ENCODE measurements around the gene ZHX3.
"Not testable (repeated sequence)": the region's sequence is repeated elsewhere in the genome, so short reads cannot be mapped to it uniquely, and the experiment has no call there.

ZHX3 gene

GRCh38 chr20:41256516-41256915 lies 61.0 kb downstream of the ZHX3 start:
- no peak for TF ChIP-seq SPI1 (IDR thresholded peaks at IDR 0.05; ENCODE audit: low read depth, low read length)
- TF ChIP-seq POLR2A (IDR thresholded peaks at IDR 0.05; ENCODE audit: low read depth, low read length): no peak
- no peak for TF ChIP-seq TAF1 (IDR thresholded peaks at IDR 0.05; ENCODE audit: low read depth, low read length)
- TF ChIP-seq POU2F2 (IDR thresholded peaks at IDR 0.05; ENCODE audit: low read depth, low read length): no peak
- no peak for TF ChIP-seq PAX5 (IDR thresholded peaks at IDR 0.05; ENCODE audit: insufficient read depth, low read length, severe bottlenecking)
- TF ChIP-seq POLR2AphosphoS5 (IDR thresholded peaks at IDR 0.05; ENCODE audit: low read depth, low read length): no peak
- DNase-seq (ENCODE audit: insufficient read length, low spot score) (no peak), FAIRE-seq (no peak)

DNA sequence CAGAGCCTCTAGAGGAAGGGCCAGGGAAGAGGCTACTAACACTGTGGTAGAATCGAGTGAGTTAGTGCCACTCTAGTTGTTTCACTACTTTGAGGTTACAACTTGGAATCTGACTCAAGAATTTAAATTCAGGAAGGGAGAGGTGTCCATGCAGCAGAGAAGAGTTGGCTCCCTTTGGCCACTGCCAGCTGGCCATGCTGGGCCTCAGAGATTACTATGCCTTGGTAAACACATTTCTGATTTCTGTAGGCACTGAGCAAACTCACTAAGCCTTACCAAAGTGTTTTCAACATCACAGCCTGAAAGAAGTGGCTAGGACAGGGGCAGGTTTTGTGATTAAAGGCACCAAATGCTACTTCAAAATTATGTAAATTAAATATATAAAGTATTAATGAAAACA lies 61.9 kb downstream of the ZHX3 start:
- DNase-seq (ENCODE audit: insufficient read length, low spot score) (no peak), FAIRE-seq (no peak)
- TF ChIP-seq POU2F2 (IDR thresholded peaks at IDR 0.05; ENCODE audit: low read depth, low read length): no peak
- no peak for TF ChIP-seq TAF1 (IDR thresholded peaks at IDR 0.05; ENCODE audit: low read depth, low read length)
- no peak for TF ChIP-seq SPI1 (IDR thresholded peaks at IDR 0.05; ENCODE audit: low read depth, low read length)
- TF ChIP-seq POLR2A (IDR thresholded peaks at IDR 0.05; ENCODE audit: low read depth, low read length): no peak
- TF ChIP-seq PAX5 (IDR thresholded peaks at IDR 0.05; ENCODE audit: insufficient read depth, low read length, severe bottlenecking): no peak

- FAIRE-seq (no peak), DNase-seq (ENCODE audit: insufficient read length, low spot score) (no peak)
- TF ChIP-seq SPI1 (IDR thresholded peaks at IDR 0.05; ENCODE audit: low read depth, low read length) (0 out of 2 replicates have a peak, but pooled peaks have one; percentile 18), POLR2AphosphoS5 (IDR thresholded peaks at IDR 0.05; ENCODE audit: low read depth, low read length) (no peak)
Observed at GRCh38 chr20:41249411-41250281, 67.9 kb downstream of the ZHX3 start.

DNA sequence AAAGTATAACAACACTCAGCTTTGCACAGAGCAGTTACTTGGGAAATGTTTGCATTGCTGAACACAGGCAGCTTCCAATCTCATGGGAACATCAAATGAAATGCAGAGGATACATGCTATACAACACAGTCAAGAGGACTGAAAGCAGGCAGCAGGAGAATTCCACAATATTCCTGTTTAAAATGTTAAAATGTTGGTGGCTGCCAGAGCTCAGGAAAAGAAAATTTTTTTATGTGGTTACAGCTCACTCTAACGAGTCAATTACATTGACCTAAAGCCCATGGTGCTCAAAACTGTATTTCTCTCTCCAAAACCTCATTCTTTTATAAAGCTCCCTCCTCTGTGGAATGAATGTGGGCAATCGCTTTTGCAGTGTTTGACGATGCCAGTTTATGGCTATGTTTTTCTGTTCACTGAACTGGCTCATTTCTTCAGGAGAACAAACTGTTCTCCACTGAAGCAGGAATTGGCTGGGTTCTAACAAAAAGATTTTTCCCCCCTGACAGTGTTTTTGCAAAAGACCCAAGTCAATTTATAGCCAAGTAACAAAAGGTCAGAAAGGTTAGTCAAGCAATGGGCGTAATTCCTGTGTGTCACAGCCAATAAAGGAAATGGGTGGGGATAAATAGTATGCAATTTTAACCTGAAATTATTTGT lies 69.0 kb downstream of the ZHX3 start:
- TF ChIP-seq PAX5 (IDR thresholded peaks at IDR 0.05; ENCODE audit: insufficient read depth, low read length, severe bottlenecking) (no peak), POU2F2 (IDR thresholded peaks at IDR 0.05; ENCODE audit: low read depth, low read length) (no peak), POLR2A (IDR thresholded peaks at IDR 0.05; ENCODE audit: low read depth, low read length) (no peak), POLR2AphosphoS5 (IDR thresholded peaks at IDR 0.05; ENCODE audit: low read depth, low read length) (no peak), TAF1 (IDR thresholded peaks at IDR 0.05; ENCODE audit: low read depth, low read length) (no peak), SPI1 (IDR thresholded peaks at IDR 0.05; ENCODE audit: low read depth, low read length) (no peak)
- no peak for FAIRE-seq

GRCh38 chr20:41247523-41248367 lies 69.8 kb downstream of the ZHX3 start:
- no peak for FAIRE-seq
- no peak for TF ChIP-seq SPI1 (IDR thresholded peaks at IDR 0.05; ENCODE audit: low read depth, low read length)
- no peak for TF ChIP-seq POLR2AphosphoS5 (IDR thresholded peaks at IDR 0.05; ENCODE audit: low read depth, low read length)
- no peak for TF ChIP-seq PAX5 (IDR thresholded peaks at IDR 0.05; ENCODE audit: insufficient read depth, low read length, severe bottlenecking)
- TF ChIP-seq TAF1 (IDR thresholded peaks at IDR 0.05; ENCODE audit: low read depth, low read length): no peak
- no peak for TF ChIP-seq POU2F2 (IDR thresholded peaks at IDR 0.05; ENCODE audit: low read depth, low read length)
- TF ChIP-seq POLR2A (IDR thresholded peaks at IDR 0.05; ENCODE audit: low read depth, low read length): no peak
- DNase-seq (ENCODE audit: insufficient read length, low spot score): no peak

More for the DNA sequence above, 69.0 kb downstream of the ZHX3 start:
- no peak for DNase-seq (ENCODE audit: insufficient read length, low spot score)

GRCh38 chr20:41245086-41245707 lies 72.3 kb downstream of the ZHX3 start:
- no peak for TF ChIP-seq SPI1 (IDR thresholded peaks at IDR 0.05; ENCODE audit: low read depth, low read length)
- TF ChIP-seq PAX5 (IDR thresholded peaks at IDR 0.05; ENCODE audit: insufficient read depth, low read length, severe bottlenecking): no peak
- no peak for TF ChIP-seq TAF1 (IDR thresholded peaks at IDR 0.05; ENCODE audit: low read depth, low read length)
- no peak for TF ChIP-seq POLR2A (IDR thresholded peaks at IDR 0.05; ENCODE audit: low read depth, low read length)
- TF ChIP-seq POLR2AphosphoS5 (IDR thresholded peaks at IDR 0.05; ENCODE audit: low read depth, low read length): no peak
- TF ChIP-seq POU2F2 (IDR thresholded peaks at IDR 0.05; ENCODE audit: low read depth, low read length): no peak
- DNase-seq (ENCODE audit: insufficient read length, low spot score): no peak
- FAIRE-seq: no peak

DNA sequence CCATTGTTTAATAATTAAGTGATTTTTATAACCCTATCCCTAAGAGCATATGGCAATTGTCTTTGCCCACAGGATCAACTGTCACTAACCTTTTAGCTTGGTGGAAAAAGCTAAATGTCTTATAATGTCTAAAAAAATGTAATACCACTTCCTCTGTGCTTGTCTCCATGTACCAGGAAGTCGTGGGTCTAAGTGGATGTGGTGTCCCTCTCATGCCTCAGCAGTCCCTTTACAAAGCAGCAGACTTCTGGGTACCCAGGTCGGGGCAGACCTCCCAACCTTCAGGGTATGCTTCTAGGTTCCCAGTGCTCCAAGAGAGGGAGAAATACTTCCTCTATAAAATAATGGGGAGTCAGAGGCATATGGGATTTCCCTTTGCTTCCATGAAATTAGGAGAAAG lies 74.7 kb downstream of the ZHX3 start:
- DNase-seq (ENCODE audit: insufficient read length, low spot score): no peak
- no peak for TF ChIP-seq POLR2A (IDR thresholded peaks at IDR 0.05; ENCODE audit: low read depth, low read length)
- no peak for TF ChIP-seq SPI1 (IDR thresholded peaks at IDR 0.05; ENCODE audit: low read depth, low read length)
- no peak for TF ChIP-seq POLR2AphosphoS5 (IDR thresholded peaks at IDR 0.05; ENCODE audit: low read depth, low read length)
- no peak for TF ChIP-seq POU2F2 (IDR thresholded peaks at IDR 0.05; ENCODE audit: low read depth, low read length)
- no peak for TF ChIP-seq TAF1 (IDR thresholded peaks at IDR 0.05; ENCODE audit: low read depth, low read length)
- TF ChIP-seq PAX5 (IDR thresholded peaks at IDR 0.05; ENCODE audit: insufficient read depth, low read length, severe bottlenecking): no peak
- FAIRE-seq: no peak

- no peak for TF ChIP-seq SPI1 (IDR thresholded peaks at IDR 0.05; ENCODE audit: low read depth, low read length)
- TF ChIP-seq POU2F2 (IDR thresholded peaks at IDR 0.05; ENCODE audit: low read depth, low read length): no peak
- no peak for TF ChIP-seq TAF1 (IDR thresholded peaks at IDR 0.05; ENCODE audit: low read depth, low read length)
- TF ChIP-seq POLR2A (IDR thresholded peaks at IDR 0.05; ENCODE audit: low read depth, low read length): no peak
- no peak for TF ChIP-seq POLR2AphosphoS5 (IDR thresholded peaks at IDR 0.05; ENCODE audit: low read depth, low read length)
- no peak for TF ChIP-seq PAX5 (IDR thresholded peaks at IDR 0.05; ENCODE audit: insufficient read depth, low read length, severe bottlenecking)
- DNase-seq (ENCODE audit: insufficient read length, low spot score) (no peak), FAIRE-seq (no peak)
Observed at GRCh38 chr20:41242352-41242751, 75.2 kb downstream of the ZHX3 start.

DNA sequence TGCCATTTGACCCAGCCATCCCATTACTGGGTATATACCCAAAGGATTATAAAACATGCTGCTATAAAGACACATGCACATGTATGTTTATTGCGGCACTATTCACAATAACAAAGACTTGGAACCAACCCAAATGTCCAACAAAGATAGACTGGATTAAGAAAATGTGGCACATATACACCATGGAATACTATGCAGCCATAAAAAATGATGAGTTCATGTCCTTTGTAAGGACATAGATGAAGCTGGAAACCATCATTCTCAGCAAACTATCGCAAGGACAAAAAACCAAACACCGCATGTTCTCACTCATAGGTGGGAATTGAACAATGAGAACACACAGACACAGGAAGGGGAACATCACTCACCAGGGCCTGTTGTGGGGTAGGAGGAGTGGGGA lies 80.3 kb downstream of the ZHX3 start:
- not testable (repeated sequence) for DNase-seq (ENCODE audit: insufficient read length, low spot score); FAIRE-seq

GRCh38 chr20:41236818-41237217 lies 80.7 kb downstream of the ZHX3 start:
- FAIRE-seq; DNase-seq (ENCODE audit: insufficient read length, low spot score): not testable (repeated sequence)

Data from GM12891 (cell line).